MV-4-11 (cell line): ENCODE data around the gene SFR1.

ENCODE experiments used
- DNase-seq: peaks from one replicate; lab custom pipeline; 2025; lab: John Stamatoyannopoulos, UW

The SFR1 gene

GRCh38 chr10:104121485-104122224 is at the start of gene SFR1:
Gene SFR1 (plus strand): TSS chr10:104122171. CDS start chr10:104122184, 13 bp downstream.
- DNase-seq, result peak; percentile 98

GRCh38 chr10:104072786-104073185 is 49.2 kb upstream of the SFR1 start:
- peak; percentile 29 for DNase-seq

- DNase-seq, result no peak
Measured at GRCh38 chr10:104074505-104074904, 47.5 kb upstream of the SFR1 start.

GRCh38 chr10:104076743-104077160 is 45.2 kb upstream of the SFR1 start:
- DNase-seq, result no peak

- no peak for DNase-seq
Measured at GRCh38 chr10:104077247-104077646, 44.7 kb upstream of the SFR1 start.

GRCh38 chr10:104077663-104078151 is 44.3 kb upstream of the SFR1 start:
- no peak for DNase-seq

- peak; percentile 3 for DNase-seq
Measured at GRCh38 chr10:104080762-104081161, 41.2 kb upstream of the SFR1 start.

GRCh38 chr10:104081998-104082397 is 40.0 kb upstream of the SFR1 start:
- no peak for DNase-seq

- no peak for DNase-seq
Measured at GRCh38 chr10:104084482-104085142, 37.4 kb upstream of the SFR1 start.

- no peak for DNase-seq
Measured at GRCh38 chr10:104085801-104086400, 36.1 kb upstream of the SFR1 start, which contains the start of gene COL17A1. Gene COL17A1 (minus strand): TSS chr10:104085880. CDS start chr10:104080673, 5,207 bp downstream.

- no peak for DNase-seq
Measured at GRCh38 chr10:104088239-104088638, 33.7 kb upstream of the SFR1 start.

GRCh38 chr10:104089621-104090020 is 32.4 kb upstream of the SFR1 start:
- DNase-seq, result no peak

GRCh38 chr10:104090611-104091010 is 31.4 kb upstream of the SFR1 start:
- DNase-seq, result no peak

GRCh38 chr10:104092749-104093148 is 29.2 kb upstream of the SFR1 start:
- no peak for DNase-seq

- DNase-seq, result no peak
Measured at GRCh38 chr10:104096692-104097091, 25.3 kb upstream of the SFR1 start.

GRCh38 chr10:104098358-104098925 is 23.5 kb upstream of the SFR1 start:
- no peak for DNase-seq

- no peak for DNase-seq
Measured at GRCh38 chr10:104099269-104099668, 22.7 kb upstream of the SFR1 start.

GRCh38 chr10:104099941-104100340 is 22.0 kb upstream of the SFR1 start:
- no peak for DNase-seq

- DNase-seq, result no peak
Measured at GRCh38 chr10:104100795-104101194, 21.2 kb upstream of the SFR1 start.

- no peak for DNase-seq
Measured at GRCh38 chr10:104101902-104102301, 20.1 kb upstream of the SFR1 start.

GRCh38 chr10:104103956-104104355 is 18.0 kb upstream of the SFR1 start:
- no peak for DNase-seq

GRCh38 chr10:104104418-104104817 is 17.6 kb upstream of the SFR1 start:
- no peak for DNase-seq

GRCh38 chr10:104104926-104105325 is 17.0 kb upstream of the SFR1 start:
- no peak for DNase-seq
